Pancreas (tissue), 10 donors: ENCODE results near the gene PLXNC1. TPM values are rescaled to one million over a fixed set of nuclear protein-coding genes. Genes with fewer than 3 reads are reported as not detected.

ENCODE experiments used
- ATAC-seq, 4 donors: fragments of 200-7000 bp; cut with Tn5 transposase; one replicate each; pipeline versions ENCODE4 v1.8.0 to v1.9.1; 2020; ENCODE audit warnings: mild to moderate bottlenecking in 4 of 4, moderate library complexity in 4 of 4
- DNase-seq, 6 donors: peaks; one replicate each; pipeline ENCODE4 v3.0.0-alpha.2; 2020
- FAIRE-seq: peaks from 2 replicates; lab custom pipeline; 2012; peaks lifted over from hg19 to GRCh38; lab: Jason Lieb, UNC
- H3K27ac ChIP-seq, 4 donors: fragments of 200-600 bp; sonication (generic); 1 replicate in 3 of 4; 2 replicates in 1 of 4; pipeline versions ENCODE4 v1.5.0 to v1.8.0; 2020
- H3K27me3 ChIP-seq, 4 donors: fragments of 200-600 bp; one replicate each; pipeline ENCODE4 v1.8.0; 2021
- H3K36me3 ChIP-seq, 3 donors: fragments of 200-600 bp; sonication (generic) in 1 of 3; one replicate each; pipeline versions ENCODE4 v1.5.0 to v1.8.0; 2020 to 2021
- H3K4me1 ChIP-seq, 3 donors: fragments of 200-600 bp; one replicate each; pipeline ENCODE4 v1.8.0; 2021
- H3K4me3 ChIP-seq, 4 donors: fragments of 200-600 bp; sonication (generic) in 2 of 4; one replicate each; pipeline versions ENCODE4 v1.5.0 to v1.8.0; 2020 to 2021
- H3K9me3 ChIP-seq, 4 donors: fragments of 200-600 bp; one replicate each; pipeline ENCODE4 v1.8.0; 2021
- CTCF ChIP-seq, 4 donors: fragments of 200-600 bp; sonication (generic) in 3 of 4; IDR thresholded peaks; one replicate each; pipeline versions ENCODE4 v1.5.0 to v1.8.0; 2021; ENCODE audit warnings: antibody characterized with exemption in 4 of 4
- WGBS, 2 donors: extraction: QIAGEN DNeasy Blood & Tissue Kit; methylation state at CpG; one replicate each; pipeline ENCODE4 v1.1.7; 2013; 5-methylcytosine and 5-hydroxymethylcytosine counted together
- intact Hi-C, 3 donors: fragments of 100-400 bp; cut with DNase I; formaldehyde crosslinking; loops; one replicate each; pipeline versions ENCODE4 v1.11.1 to v1.14.2; 2022
- polyA plus RNA-seq, 2 donors: library from polyadenylated mRNA; stranded (reverse); fragments of 200-250 nt; gene quantifications; one replicate each; pipeline ENCODE4 v1.2.3, GENCODE V29; 2013
- total RNA-seq, 6 donors: library from RNA; stranded (reverse); fragmentation: NEBNext Ultra II Directional in 4 of 6; extraction: Animal tissue kit (Norgen Biotek cat#: 25700) in 4 of 6; gene quantifications; one replicate each; pipeline versions ENCODE4 v1.2.1 to v1.2.4, GENCODE V29; 2021 to 2023
- donor health status: healthy with polysubstance abuse.
- donor health status: DM: no; HTN: no; CAD: no; lungs with moderate emphysema.
- donor health status: DM: no; HTN: no; CAD: no.
- donor health status: control.
- donor health status: control.
- donor health status: Bipolar disorder and iron deficiency.
- donor health status: DM: yes; HTN: yes; CAD: no.
- donor health status: DM: no; HTN: no; CAD: no.
- donor health status: DM: no; HTN: no; CAD: no.
- donor health status: DM: yes; HTN: yes; CAD: no.

Gene PLXNC1
- total and polyA plus RNA-seq, 8 donors = 0.53 to 13.7 (median 2.0) TPM

DNA sequence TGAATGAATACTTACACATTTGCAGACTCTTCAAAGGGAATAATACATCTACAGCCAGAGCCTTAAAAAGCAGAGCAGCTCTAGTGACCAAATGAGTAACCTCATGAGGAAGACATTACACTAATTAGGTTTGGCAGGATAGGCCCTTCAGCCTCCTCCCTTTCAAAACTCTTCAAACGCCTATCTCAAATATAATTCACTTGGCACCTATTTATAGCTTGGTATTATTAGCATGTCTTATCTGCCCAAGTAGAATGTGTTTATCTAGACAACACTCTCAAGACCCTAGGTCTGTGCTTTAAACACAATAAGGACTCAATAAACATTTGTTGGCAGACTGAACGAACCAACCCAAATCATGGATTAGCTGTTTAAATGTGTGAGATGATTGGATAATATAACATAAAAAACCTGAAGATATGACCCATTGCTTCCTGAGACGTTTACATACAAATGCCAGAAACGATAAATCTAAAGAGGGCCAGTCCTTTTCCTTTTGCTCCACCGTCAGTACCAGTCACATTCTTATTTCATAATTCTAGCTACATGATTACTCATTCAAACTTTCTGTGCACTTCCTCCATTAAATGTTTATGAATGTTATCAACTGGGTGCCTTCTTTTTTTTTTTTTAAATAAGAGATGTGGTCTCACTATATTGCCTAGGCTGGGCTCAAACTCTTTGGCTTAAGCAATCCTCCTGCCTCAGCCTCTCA, 188.0 kb downstream of the PLXNC1 start:
- WGBS, 2 donors = 68 to 73% methylated on average over 5 of the region's 5 CpGs
- FAIRE-seq (no peak), DNase-seq (no peak), ATAC-seq (no peak)
- TF ChIP-seq CTCF (IDR thresholded peaks at IDR 0.05) = no peak
- no peaks in the 10 kb centered on the region for H3K27me3 ChIP-seq
- H3K27ac ChIP-seq = no peak overlapping the region
- no peaks in the 10 kb centered on the region for H3K36me3 ChIP-seq
- intact Hi-C loops = no loop called here
- H3K4me3 ChIP-seq = no peak overlapping the region
- H3K9me3 ChIP-seq = no peaks in the 10 kb centered on the region
- peaks cover 0 to 3% (median 0%) of the 10 kb centered on the region in 3 donors for H3K4me1 ChIP-seq

DNA sequence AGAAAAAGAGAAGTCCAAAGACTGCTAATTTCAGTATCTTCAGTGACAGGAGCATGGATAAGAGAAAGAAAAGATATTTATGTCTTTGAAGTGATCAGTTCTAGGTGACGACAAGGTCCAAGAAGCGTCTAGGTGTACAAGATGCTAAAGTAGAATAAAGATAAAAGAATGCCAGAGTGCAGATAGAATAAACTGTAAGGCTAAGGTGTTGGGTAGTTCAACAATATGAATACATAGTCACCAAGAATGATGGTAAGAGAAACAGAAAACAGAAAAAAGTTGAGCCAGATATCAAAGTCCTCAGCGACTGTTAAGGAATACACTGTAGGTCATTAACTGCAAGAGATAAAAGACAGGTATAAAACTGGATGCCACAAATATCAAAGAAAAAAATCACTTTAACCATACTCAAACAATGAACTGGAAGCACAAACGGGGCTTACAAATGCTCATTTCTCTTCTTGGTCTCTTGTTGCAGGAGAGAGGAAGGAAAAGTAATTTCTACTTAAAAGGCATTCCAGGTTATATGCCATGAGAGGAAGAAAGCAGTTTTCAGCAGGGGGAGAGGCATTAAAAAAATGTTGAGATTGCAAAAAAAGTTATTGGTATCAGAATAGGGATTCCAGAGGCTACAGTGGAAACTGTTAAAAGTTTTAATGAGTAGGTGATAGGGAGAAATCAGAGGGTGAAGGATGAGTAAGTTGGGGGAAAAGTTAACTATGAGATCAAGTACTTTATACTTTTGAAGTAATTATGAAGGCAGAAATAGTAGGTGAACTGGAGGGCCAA, 189.8 kb downstream of the PLXNC1 start:
- no peak overlapping the region for H3K4me3 ChIP-seq
- H3K27ac ChIP-seq = no peak overlapping the region
- ATAC-seq (no peak), DNase-seq (no peak), FAIRE-seq (no peak)
- TF ChIP-seq CTCF (IDR thresholded peaks at IDR 0.05) = no peak
- H3K27me3 ChIP-seq = no peaks in the 10 kb centered on the region
- no peaks in the 10 kb centered on the region for H3K36me3 ChIP-seq
- 91 to 95% methylated on average over 4 of the region's 4 CpGs for WGBS, 2 donors
- intact Hi-C loops = no loop called here
- H3K9me3 ChIP-seq = no peaks in the 10 kb centered on the region
- peaks cover 0 to 3% (median 0%) of the 10 kb centered on the region in 3 donors for H3K4me1 ChIP-seq

DNA sequence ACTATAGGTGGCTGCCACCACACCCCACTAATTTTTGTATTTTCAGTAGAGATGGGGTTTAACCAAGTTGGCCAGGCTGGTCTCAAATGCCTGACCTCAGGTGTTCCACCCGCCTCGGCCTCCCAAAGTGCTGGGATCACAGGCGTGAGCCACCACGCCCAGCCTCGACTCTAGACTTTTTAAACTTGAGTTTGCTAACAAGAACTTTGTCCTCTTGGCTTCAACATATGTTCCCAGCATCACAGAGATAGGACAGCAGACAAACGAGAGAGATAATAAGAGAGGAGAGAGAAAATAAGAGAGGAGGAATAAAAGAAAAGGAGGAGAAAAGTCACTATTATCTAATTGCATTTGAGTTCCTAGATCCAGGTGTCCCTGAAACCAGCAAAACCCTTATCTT, 192.2 kb downstream of the PLXNC1 start:
- FAIRE-seq = no peak
- Histone ChIP-seq H3K9me3 (no peaks in the 10 kb centered on the region), H3K4me1 (peaks cover 0 to 3% (median 0%) of the 10 kb centered on the region in 3 donors), H3K4me3 (no peak overlapping the region), H3K27ac (no peak overlapping the region), H3K27me3 (no peaks in the 10 kb centered on the region), H3K36me3 (peaks cover 0 to 3% (median 0%) of the 10 kb centered on the region in 3 donors)
- no peak for TF ChIP-seq CTCF (IDR thresholded peaks at IDR 0.05)
- no peak for ATAC-seq
- no peak for DNase-seq
- 84 to 86% methylated on average over 6 of the region's 6 CpGs for WGBS, 2 donors
- intact Hi-C loops = no loop called here

- WGBS, 2 donors = 96 to 97% methylated on average over 1 of the region's 1 CpG
- no peak overlapping the region for H3K27ac ChIP-seq
- intact Hi-C loops = no loop called here
- H3K36me3 ChIP-seq = no peaks in the 10 kb centered on the region
- no peak for FAIRE-seq
- no peak for ATAC-seq
- TF ChIP-seq CTCF (IDR thresholded peaks at IDR 0.05) = no peak
- H3K27me3 ChIP-seq = no peaks in the 10 kb centered on the region
- DNase-seq = no peak
- no peak overlapping the region for H3K4me3 ChIP-seq
- H3K4me1 ChIP-seq = no peaks in the 10 kb centered on the region
- H3K9me3 ChIP-seq = no peaks in the 10 kb centered on the region
Observed at GRCh38 chr12:94353130-94353529, 204.8 kb downstream of the PLXNC1 start.
